ENCODE results near the gene SPATA17. TPM values are rescaled to one million over a fixed set of nuclear protein-coding genes. Genes with fewer than 3 reads are reported as not detected.

SPATA17 gene
- total and polyA plus RNA-seq, 9 donors, result 0.16 to 8.5 (median 0.75) TPM

GRCh38 chr1:217876896-217877295, 245.8 kb downstream of the SPATA17 start:
- TF ChIP-seq CTCF (IDR thresholded peaks at IDR 0.05) (no peak), POLR2A (IDR thresholded peaks at IDR 0.05) (no peak), EP300 (IDR thresholded peaks at IDR 0.05) (no peak)
- DNase-seq, result no peak
- Histone ChIP-seq H3K4me3 (no peak overlapping the region), H3K9me3 (no peaks in the 10 kb centered on the region), H3K27me3 (no peaks in the 10 kb centered on the region), H3K4me1 (ENCODE audit: insufficient read depth) (no peaks in the 10 kb centered on the region), H3K27ac (no peak overlapping the region), H3K36me3 (no peaks in the 10 kb centered on the region)
- intact Hi-C loops (cut with DNase I), result no loop called here
- 76 to 83% (median 81%) methylated on average over 5 of the region's 5 CpGs for WGBS, 3 donors

GRCh38 chr1:217881131-217881543, 250.0 kb downstream of the SPATA17 start:
- DNase-seq, result no peak
- Histone ChIP-seq H3K4me3 (no peak overlapping the region), H3K27me3 (no peaks in the 10 kb centered on the region), H3K27ac (no peak overlapping the region), H3K36me3 (no peaks in the 10 kb centered on the region), H3K4me1 (ENCODE audit: insufficient read depth) (no peaks in the 10 kb centered on the region), H3K9me3 (no peaks in the 10 kb centered on the region)
- TF ChIP-seq EP300 (IDR thresholded peaks at IDR 0.05), result no peak
- no peak for TF ChIP-seq POLR2A (IDR thresholded peaks at IDR 0.05)
- no peak for TF ChIP-seq CTCF (IDR thresholded peaks at IDR 0.05)
- intact Hi-C loops (cut with DNase I), result no loop called here

GRCh38 chr1:217881607-217882332, 250.6 kb downstream of the SPATA17 start:
- H3K36me3 ChIP-seq, result no peaks in the 10 kb centered on the region
- no peak overlapping the region for H3K27ac ChIP-seq
- intact Hi-C loops (cut with DNase I), result no loop called here
- no peak for DNase-seq
- TF ChIP-seq EP300 (IDR thresholded peaks at IDR 0.05) (no peak), POLR2A (IDR thresholded peaks at IDR 0.05) (no peak), CTCF (IDR thresholded peaks at IDR 0.05) (no peak)
- no peak overlapping the region for H3K4me3 ChIP-seq
- H3K27me3 ChIP-seq, result no peaks in the 10 kb centered on the region
- H3K9me3 ChIP-seq, result no peaks in the 10 kb centered on the region
- no peaks in the 10 kb centered on the region for H3K4me1 ChIP-seq (ENCODE audit: insufficient read depth)
- 52 to 76% (median 75%) methylated on average over 5 of the region's 5 CpGs for WGBS, 3 donors

GRCh38 chr1:217885181-217885580, 254.0 kb downstream of the SPATA17 start:
- H3K27ac ChIP-seq, result no peak overlapping the region
- 75 to 86% (median 80%) methylated on average over 3 of the region's 3 CpGs for WGBS, 3 donors

More at GRCh38 chr1:217885181-217885580, 254.0 kb downstream of the SPATA17 start:
- Histone ChIP-seq H3K27me3 (no peaks in the 10 kb centered on the region), H3K36me3 (no peaks in the 10 kb centered on the region), H3K4me1 (ENCODE audit: insufficient read depth) (no peaks in the 10 kb centered on the region), H3K4me3 (no peak overlapping the region), H3K9me3 (no peaks in the 10 kb centered on the region)
- DNase-seq, result no peak
- intact Hi-C loops (cut with DNase I), result no loop called here
- no peak for TF ChIP-seq POLR2A (IDR thresholded peaks at IDR 0.05)
- TF ChIP-seq EP300 (IDR thresholded peaks at IDR 0.05), result no peak
- TF ChIP-seq CTCF (IDR thresholded peaks at IDR 0.05), result no peak
